ENCODE results near the gene PHACTR2.
"Not testable (repeated sequence)": the region's sequence is repeated elsewhere in the genome, so short reads cannot be mapped to it uniquely, and the experiment has no call there.

DNA sequence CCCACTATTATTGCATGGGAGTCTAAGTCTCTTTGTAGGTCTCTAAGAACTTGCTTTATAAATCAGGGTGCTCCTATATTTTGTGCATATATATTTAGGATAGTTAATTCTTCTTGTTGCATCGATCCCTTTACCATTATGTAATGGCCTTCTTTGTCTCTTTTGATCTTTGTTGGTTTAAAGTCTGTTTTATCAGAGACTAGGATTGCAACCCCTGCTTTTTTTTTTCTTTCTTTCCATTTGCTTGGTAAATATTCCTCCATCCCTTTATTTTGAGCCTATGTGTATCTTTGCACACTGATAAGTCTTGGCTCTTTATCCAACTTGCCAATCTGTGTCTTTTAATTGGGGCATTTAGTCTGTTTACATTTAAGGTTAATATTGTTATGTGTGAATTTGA, 8.3 kb upstream of the PHACTR2 start:
- TF ChIP-seq, protein P1, sequence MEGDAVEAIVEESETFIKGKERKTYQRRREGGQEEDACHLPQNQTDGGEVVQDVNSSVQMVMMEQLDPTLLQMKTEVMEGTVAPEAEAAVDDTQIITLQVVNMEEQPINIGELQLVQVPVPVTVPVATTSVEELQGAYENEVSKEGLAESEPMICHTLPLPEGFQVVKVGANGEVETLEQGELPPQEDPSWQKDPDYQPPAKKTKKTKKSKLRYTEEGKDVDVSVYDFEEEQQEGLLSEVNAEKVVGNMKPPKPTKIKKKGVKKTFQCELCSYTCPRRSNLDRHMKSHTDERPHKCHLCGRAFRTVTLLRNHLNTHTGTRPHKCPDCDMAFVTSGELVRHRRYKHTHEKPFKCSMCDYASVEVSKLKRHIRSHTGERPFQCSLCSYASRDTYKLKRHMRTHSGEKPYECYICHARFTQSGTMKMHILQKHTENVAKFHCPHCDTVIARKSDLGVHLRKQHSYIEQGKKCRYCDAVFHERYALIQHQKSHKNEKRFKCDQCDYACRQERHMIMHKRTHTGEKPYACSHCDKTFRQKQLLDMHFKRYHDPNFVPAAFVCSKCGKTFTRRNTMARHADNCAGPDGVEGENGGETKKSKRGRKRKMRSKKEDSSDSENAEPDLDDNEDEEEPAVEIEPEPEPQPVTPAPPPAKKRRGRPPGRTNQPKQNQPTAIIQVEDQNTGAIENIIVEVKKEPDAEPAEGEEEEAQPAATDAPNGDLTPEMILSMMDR (IDR thresholded peaks at IDR 0.05), result not testable (repeated sequence)
- not testable (repeated sequence) for TF ChIP-seq POLR2A, EP300 (IDR thresholded peaks at IDR 0.05)

Data from ovary (tissue), 3 donors.